ENCODE measurements around the gene MLST8. TPM values are rescaled to one million over a fixed set of nuclear protein-coding genes. Genes with fewer than 3 reads are reported as not detected.
A peak's percentile ranks its signal among the peaks of the same experiment; 100 is the strongest.

The MLST8 gene, protein sequence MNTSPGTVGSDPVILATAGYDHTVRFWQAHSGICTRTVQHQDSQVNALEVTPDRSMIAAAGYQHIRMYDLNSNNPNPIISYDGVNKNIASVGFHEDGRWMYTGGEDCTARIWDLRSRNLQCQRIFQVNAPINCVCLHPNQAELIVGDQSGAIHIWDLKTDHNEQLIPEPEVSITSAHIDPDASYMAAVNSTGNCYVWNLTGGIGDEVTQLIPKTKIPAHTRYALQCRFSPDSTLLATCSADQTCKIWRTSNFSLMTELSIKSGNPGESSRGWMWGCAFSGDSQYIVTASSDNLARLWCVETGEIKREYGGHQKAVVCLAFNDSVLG
- 23.7 TPM for total RNA-seq

DNA sequence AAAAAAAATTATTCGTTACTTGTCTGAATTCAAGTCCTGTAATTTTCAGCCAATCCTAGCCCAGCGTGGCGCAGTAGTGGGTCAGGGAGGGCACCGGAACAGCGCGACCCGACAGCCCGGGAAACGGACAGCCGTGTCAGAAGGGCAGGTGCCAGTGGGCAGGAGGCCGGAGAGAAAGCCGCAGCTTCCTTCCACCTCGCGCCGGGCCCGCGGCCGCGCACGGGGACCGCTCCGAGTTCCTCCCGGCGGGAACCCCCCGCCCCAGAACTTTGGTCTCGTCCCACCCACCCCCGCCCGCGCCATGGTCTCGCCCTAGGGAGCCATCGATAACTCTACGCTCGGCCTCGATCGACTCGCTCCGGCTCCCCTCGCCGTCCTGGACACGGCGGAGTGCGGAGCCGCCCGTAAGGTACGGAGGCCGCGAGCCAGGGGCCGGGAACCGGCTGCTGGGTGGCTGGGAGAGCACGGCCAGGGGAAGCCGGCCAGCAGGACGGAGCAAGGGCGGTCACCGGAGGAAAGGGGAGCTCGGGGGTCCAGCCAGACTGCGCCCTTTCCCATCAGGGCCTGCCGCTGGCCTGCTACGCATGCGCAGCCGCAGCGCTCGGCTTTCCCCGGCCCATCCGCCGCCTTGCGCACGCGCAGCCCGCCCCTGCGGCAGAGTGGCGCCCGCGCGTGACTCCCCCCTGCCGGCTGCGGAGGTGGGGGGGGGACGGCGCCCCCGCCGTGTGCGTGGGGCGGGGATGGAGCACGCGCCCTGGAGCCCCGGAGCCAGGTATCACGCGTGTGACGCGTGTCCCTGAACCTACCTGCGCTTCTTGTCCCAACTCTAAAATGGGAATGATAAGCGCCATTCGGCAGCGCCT is at the start of gene MLST8:
TSS of gene MLST8 (plus strand) at position 351 of the 863 bp plus-strand sequence. CDS start 632 bp downstream, outside the sequence.
- peaks cover 4 to 11% of the 10 kb centered on the region in 2 donors for H3K4me1 ChIP-seq
- intact Hi-C loops (cut with DNase I): loop anchor here (1.0 to 5.0 kb wide), 5 partner anchors 10 to 593 kb away; partner anchors contain the start of genes CRAMP1, E4F1, IFT140 and RNPS1
- TF ChIP-seq, protein P1, sequence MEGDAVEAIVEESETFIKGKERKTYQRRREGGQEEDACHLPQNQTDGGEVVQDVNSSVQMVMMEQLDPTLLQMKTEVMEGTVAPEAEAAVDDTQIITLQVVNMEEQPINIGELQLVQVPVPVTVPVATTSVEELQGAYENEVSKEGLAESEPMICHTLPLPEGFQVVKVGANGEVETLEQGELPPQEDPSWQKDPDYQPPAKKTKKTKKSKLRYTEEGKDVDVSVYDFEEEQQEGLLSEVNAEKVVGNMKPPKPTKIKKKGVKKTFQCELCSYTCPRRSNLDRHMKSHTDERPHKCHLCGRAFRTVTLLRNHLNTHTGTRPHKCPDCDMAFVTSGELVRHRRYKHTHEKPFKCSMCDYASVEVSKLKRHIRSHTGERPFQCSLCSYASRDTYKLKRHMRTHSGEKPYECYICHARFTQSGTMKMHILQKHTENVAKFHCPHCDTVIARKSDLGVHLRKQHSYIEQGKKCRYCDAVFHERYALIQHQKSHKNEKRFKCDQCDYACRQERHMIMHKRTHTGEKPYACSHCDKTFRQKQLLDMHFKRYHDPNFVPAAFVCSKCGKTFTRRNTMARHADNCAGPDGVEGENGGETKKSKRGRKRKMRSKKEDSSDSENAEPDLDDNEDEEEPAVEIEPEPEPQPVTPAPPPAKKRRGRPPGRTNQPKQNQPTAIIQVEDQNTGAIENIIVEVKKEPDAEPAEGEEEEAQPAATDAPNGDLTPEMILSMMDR (IDR thresholded peaks at IDR 0.05): peak in 2 of 3 experiments; percentile 6 to 10
- peak; percentile 25 to 90 for DNase-seq (ENCODE audit: low spot score in 2 of 2)
- H3K4me3 ChIP-seq: peak within 1 kb of the TSS; percentile 80 to 97
- no peaks in the 10 kb centered on the region for H3K27me3 ChIP-seq
- H3K9me3 ChIP-seq: no peaks in the 10 kb centered on the region
- H3K27ac ChIP-seq: peak within 1 kb of the TSS; percentile 96 to 98
- H3K36me3 ChIP-seq: peaks cover 18 to 32% of the 10 kb centered on the region in 2 donors

DNA sequence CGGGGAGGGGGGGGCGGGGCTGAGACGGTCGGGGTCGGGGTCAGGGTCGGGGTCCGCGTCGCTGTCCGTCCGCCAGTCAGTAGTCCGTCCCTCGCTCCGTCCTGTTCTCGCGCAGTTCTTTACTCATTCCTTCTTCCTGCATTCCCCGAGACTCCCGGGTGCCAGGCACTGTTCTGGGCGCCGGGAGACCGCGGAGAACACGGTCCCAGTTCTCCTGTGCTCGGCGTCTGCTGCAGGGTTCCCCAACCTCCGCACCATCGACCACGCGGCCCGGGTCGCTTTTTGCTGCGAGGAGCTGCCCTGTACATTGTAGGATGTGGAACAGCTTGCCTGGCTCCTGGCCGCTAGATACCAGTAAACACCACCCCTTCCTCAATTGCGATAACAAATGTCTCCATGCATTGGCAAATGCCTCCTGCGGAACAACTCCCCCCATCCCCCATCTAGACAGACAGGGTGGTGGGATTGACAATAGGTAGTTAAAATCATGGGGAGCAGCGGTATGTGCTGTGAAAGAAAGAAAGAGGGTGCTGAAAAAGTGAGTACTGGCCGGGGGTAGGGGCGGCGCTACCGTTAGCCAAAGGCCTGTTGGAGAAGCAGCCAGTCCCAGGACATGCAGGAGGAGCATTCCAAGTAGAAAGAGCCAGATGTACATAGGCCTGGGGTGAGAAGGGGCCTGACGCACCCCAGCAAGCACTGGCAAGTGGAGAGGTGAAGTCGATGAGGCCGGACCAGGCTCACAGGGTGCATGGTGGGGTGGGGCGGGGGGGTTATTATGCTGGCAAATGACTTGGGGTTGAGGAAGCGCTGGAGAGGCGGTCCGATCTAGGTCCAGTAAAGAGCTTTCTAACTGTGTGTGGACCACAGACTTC is 49.0 kb upstream of the MLST8 start:
- no peak for DNase-seq (ENCODE audit: low spot score in 2 of 2)
- Histone ChIP-seq H3K27ac (peak overlapping the region; percentile 74 to 81), H3K4me1 (peaks cover 25 to 61% of the 10 kb centered on the region in 2 donors), H3K9me3 (no peaks in the 10 kb centered on the region), H3K27me3 (no peaks in the 10 kb centered on the region), H3K36me3 (peaks cover 0 to 6% of the 10 kb centered on the region in 2 donors), H3K4me3 (peak overlapping the region; percentile 78 to 89)
- intact Hi-C loops (cut with DNase I): loop anchor here (1.0 to 10.0 kb wide), 6 partner anchors 35 to 374 kb away; partner anchors contain the start of genes ECI1, MLST8, NDUFB10 and NUBP2
- TF ChIP-seq, protein P1 (IDR thresholded peaks at IDR 0.05): no peak

DNA sequence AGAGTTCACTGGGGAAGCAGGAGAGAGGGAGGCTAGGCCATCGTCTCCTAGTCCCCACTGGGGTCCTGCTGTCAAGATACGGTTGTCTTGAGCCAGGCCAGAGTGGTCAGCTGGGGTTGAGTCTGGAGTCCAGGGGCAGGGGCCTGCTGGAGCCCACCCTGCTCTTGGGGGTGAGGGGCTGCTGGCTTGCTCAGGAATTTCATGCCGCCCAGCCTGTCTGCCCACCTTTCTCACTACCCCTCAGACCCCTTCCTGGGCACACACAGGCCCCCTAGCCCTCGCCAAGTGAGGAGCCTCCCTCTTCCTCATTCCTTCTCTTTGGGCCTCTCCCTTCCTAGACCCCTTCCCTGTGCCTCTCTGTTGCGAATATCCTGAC is 48.4 kb upstream of the MLST8 start:
- Histone ChIP-seq H3K4me3 (peak overlapping the region; percentile 78 to 89), H3K4me1 (peaks cover 25 to 55% of the 10 kb centered on the region in 2 donors), H3K36me3 (no peaks in the 10 kb centered on the region), H3K9me3 (no peaks in the 10 kb centered on the region), H3K27ac (peak overlapping the region; percentile 74 to 81), H3K27me3 (no peaks in the 10 kb centered on the region)
- TF ChIP-seq, protein P1 (IDR thresholded peaks at IDR 0.05): no peak
- intact Hi-C loops (cut with DNase I): loop anchor here (10.0 kb wide), 1 partner anchor 292 kb away; no protein-coding TSS in a partner anchor
- no peak for DNase-seq (ENCODE audit: low spot score in 2 of 2)

DNA sequence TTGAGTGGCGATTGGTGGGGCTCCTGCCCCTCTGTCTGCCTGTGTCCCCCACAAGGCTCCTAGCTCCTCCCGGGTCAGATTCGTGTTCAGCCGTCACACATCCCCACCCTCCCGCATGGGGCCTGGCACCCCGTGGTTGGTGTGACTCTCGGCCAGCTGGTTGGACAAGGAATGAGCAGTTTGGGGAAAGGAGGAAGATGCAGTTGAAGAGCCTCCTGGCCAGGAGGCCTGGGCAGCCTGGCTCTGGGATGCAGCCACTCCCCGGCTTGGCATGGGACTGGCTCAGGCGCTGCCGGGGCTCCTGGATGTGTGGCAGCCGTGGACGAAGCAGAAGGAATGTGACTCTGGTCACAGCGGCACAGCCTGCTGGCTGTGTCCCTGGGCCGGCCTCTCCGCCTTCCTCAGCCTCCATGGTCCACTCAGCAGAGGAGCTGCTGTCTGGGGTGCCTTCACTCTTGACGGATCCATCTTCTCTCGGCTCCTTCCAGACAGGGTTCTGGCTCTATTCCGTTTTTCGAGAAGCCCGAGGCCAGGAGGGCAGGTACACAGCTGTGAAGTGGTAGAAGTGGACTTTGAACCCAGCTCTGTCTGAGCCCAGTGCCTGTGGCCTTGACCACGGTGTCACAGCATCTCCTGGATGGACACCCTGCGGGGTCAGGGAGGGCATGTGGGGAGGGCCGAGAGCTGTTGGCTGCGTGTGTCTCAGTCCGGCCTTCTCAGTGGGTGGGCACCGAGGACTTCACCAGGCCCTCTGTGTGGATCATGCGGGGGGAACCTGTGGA is 47.6 kb upstream of the MLST8 start:
- Histone ChIP-seq H3K4me1 (peaks cover 24 to 46% of the 10 kb centered on the region in 2 donors), H3K27ac (peak overlapping the region; percentile 74 to 81), H3K9me3 (no peaks in the 10 kb centered on the region), H3K27me3 (no peaks in the 10 kb centered on the region), H3K4me3 (peak overlapping the region in 1 of 2 donors; percentile 78), H3K36me3 (no peaks in the 10 kb centered on the region)
- TF ChIP-seq, protein P1 (IDR thresholded peaks at IDR 0.05): no peak
- no peak for DNase-seq (ENCODE audit: low spot score in 2 of 2)
- intact Hi-C loops (cut with DNase I): loop anchor here (10.0 kb wide), 1 partner anchor 293 kb away; no protein-coding TSS in a partner anchor
